IMR-90 (cell line): ENCODE measurements around the gene UNC79. TPM values are rescaled to one million over a fixed set of nuclear protein-coding genes. Genes with fewer than 3 reads are reported as not detected.

ENCODE experiments used
- ATAC-seq: fragments of 200-7000 bp; cut with Tn5 transposase; 2 replicates; pipeline ENCODE4 v1.9.1; 2020; ENCODE audit warnings: low read depth, mild to moderate bottlenecking, moderate library complexity
- BruUV-seq: library from RNA; stranded (reverse); fragments of 400-500 nt; replicated peaks from 2 replicates; lab custom pipeline; 2021; lab: Mats Ljungman, UMichigan
- CTCF ChIA-PET: fragments of 300-600 bp; formaldehyde crosslinking; extraction: SDS; loops from one replicate; lab custom pipeline; 2021; ENCODE audit warnings: antibody characterized with exemption; lab: Yijun Ruan, JAX
- POLR2A ChIA-PET: fragments of 300-600 bp; sonication (Branson Sonifier 250); formaldehyde crosslinking; loops from one replicate; lab custom pipeline; 2022; ENCODE audit warnings: antibody characterized with exemption; ENCODE audit not compliant: unreplicated experiment; lab: Charles Lee
- DNase-seq: peaks from one replicate; pipeline ENCODE4 v3.0.0; 2013
- H2AFZ ChIP-seq: replicated peaks from 2 replicates; pipeline ENCODE3; 2013; ENCODE audit warnings: low read length, mild to moderate bottlenecking; ENCODE audit not compliant: poor library complexity
- H2AK5ac ChIP-seq: 2 replicates; pipeline ENCODE4 v1.6.1; 2013; ENCODE audit warnings: low read depth, low read length, inconsistent platforms
- H2AK9ac ChIP-seq: replicated peaks from 2 replicates; pipeline ENCODE3; 2013; ENCODE audit warnings: mild to moderate bottlenecking, low read depth, low read length, moderate library complexity; ENCODE audit not compliant: poor library complexity
- H2BK120ac ChIP-seq: 2 replicates; pipeline ENCODE4 v1.6.1; 2013; ENCODE audit warnings: low read depth, low read length, inconsistent platforms
- H2BK15ac ChIP-seq: 3 replicates; pipeline ENCODE4 v1.6.1; 2013; ENCODE audit warnings: low read depth, low read length, inconsistent platforms
- H2BK20ac ChIP-seq: 2 replicates; pipeline ENCODE4 v1.6.1; 2013; ENCODE audit warnings: low read depth, mild to moderate bottlenecking, inconsistent platforms, low read length, moderate library complexity
- H2BK5ac ChIP-seq: 2 replicates; pipeline ENCODE4 v1.6.1; 2013; ENCODE audit warnings: mild to moderate bottlenecking, low read depth, low read length, inconsistent platforms; ENCODE audit not compliant: poor library complexity, severe bottlenecking
- H3K14ac ChIP-seq: replicated peaks from 2 replicates; pipeline ENCODE4 v1.6.1; 2013; ENCODE audit warnings: low read depth, low read length, inconsistent platforms
- H3K18ac ChIP-seq: 2 replicates; pipeline ENCODE4 v1.6.1; 2013; ENCODE audit warnings: low read depth, low read length, control low read depth
- H3K23ac ChIP-seq: 2 replicates; pipeline ENCODE4 v1.6.1; 2013; ENCODE audit warnings: low read depth, low read length, inconsistent platforms
- H3K27ac ChIP-seq: 2 replicates; pipeline ENCODE4 v1.5.1; 2013; ENCODE audit warnings: mild to moderate bottlenecking, control low read depth, low read length; ENCODE audit not compliant: insufficient read depth
- H3K27me3 ChIP-seq: 2 replicates; pipeline ENCODE4 v1.6.1; 2013; ENCODE audit warnings: low read length; ENCODE audit not compliant: control insufficient read depth, insufficient read depth
- H3K36me3 ChIP-seq: 2 replicates; pipeline ENCODE4 v1.6.1; 2013; ENCODE audit warnings: low read length, mixed read lengths; ENCODE audit not compliant: control insufficient read depth, insufficient read depth
- H3K4ac ChIP-seq: 2 replicates; pipeline ENCODE4 v1.6.1; 2013; ENCODE audit warnings: low read depth, low read length, inconsistent platforms
- H3K4me1 ChIP-seq: 2 replicates; pipeline ENCODE4 v1.6.1; 2013; ENCODE audit warnings: low read length, mixed read lengths; ENCODE audit not compliant: control insufficient read depth, insufficient read depth
- H3K4me2 ChIP-seq: 2 replicates; pipeline ENCODE4 v1.6.1; 2013; ENCODE audit warnings: low read depth, mild to moderate bottlenecking, control low read depth, low read length, moderate library complexity
- H3K4me3 ChIP-seq: 2 replicates; pipeline ENCODE4 v1.5.1; 2013; ENCODE audit warnings: low read depth, mild to moderate bottlenecking, control low read depth, low read length, moderate library complexity; ENCODE audit not compliant: insufficient read depth
- H3K56ac ChIP-seq: 2 replicates; pipeline ENCODE4 v1.6.1; 2013; ENCODE audit warnings: low read length, inconsistent platforms; ENCODE audit not compliant: insufficient read depth; ENCODE audit errors: extremely low read depth
- H3K79me1 ChIP-seq, 2 experiments: 2 replicates each; pipeline ENCODE4 v1.6.1; 2013; ENCODE audit warnings: low read length in 2 of 2, inconsistent platforms in 1 of 2, low read depth in 1 of 2
- H3K9ac ChIP-seq: 2 replicates; pipeline ENCODE4 v1.6.1; 2013; ENCODE audit warnings: low read depth, low read length, control low read depth
- H3K9me1 ChIP-seq: 2 replicates; pipeline ENCODE4 v1.6.1; 2013; ENCODE audit warnings: low read length, inconsistent platforms; ENCODE audit not compliant: insufficient read depth
- H3K9me3 ChIP-seq: 2 replicates; pipeline ENCODE4 v1.6.1; 2013; ENCODE audit warnings: low read length; ENCODE audit not compliant: control insufficient read depth, insufficient read depth
- H4K20me1 ChIP-seq: 2 replicates; pipeline ENCODE4 v1.6.1; 2013; ENCODE audit warnings: low read length, inconsistent platforms; ENCODE audit not compliant: insufficient read depth
- H4K5ac ChIP-seq: 2 replicates; pipeline ENCODE4 v1.6.1; 2013; ENCODE audit warnings: mild to moderate bottlenecking, low read depth, low read length, control low read depth
- H4K8ac ChIP-seq, 2 experiments: 2 replicates each; pipeline ENCODE4 v1.6.1; 2013; ENCODE audit warnings: low read depth in 2 of 2, low read length in 2 of 2, control low read depth in 1 of 2, inconsistent platforms in 1 of 2
- H4K91ac ChIP-seq: 2 replicates; pipeline ENCODE4 v1.6.1; 2013; ENCODE audit warnings: low read depth, low read length, inconsistent platforms; ENCODE audit not compliant: insufficient read depth
- BHLHE40 ChIP-seq: fragments of 150-350 bp; IDR thresholded peaks from 2 replicates; pipeline ENCODE4 v1.6.1; 2016; ENCODE audit warnings: mild to moderate bottlenecking, low read depth, low read length
- CEBPB ChIP-seq: IDR thresholded peaks from 2 replicates; pipeline ENCODE4 v1.6.1; 2012; ENCODE audit warnings: low read depth, low read length, improper control_type of control experiment
- CHD1 ChIP-seq: IDR thresholded peaks from 2 replicates; pipeline ENCODE4 v1.6.1; 2012; ENCODE audit warnings: low read depth, low read length, improper control_type of control experiment
- CTCF ChIP-seq: conservative IDR thresholded peaks from 2 replicates; pipeline ENCODE4 v1.5.1; 2012; ENCODE audit warnings: mild to moderate bottlenecking, low read depth, low read length, improper control_type of control experiment
- ELK1 ChIP-seq: fragments of 150-350 bp; IDR thresholded peaks from 2 replicates; pipeline ENCODE4 v1.6.1; 2016; ENCODE audit warnings: low read depth, mild to moderate bottlenecking, low read length, moderate library complexity, borderline replicate concordance
- FOS ChIP-seq: fragments of 150-350 bp; IDR thresholded peaks from 2 replicates; pipeline ENCODE4 v1.6.1; 2016; ENCODE audit warnings: low read depth, low read length
- MXI1 ChIP-seq: IDR thresholded peaks from 2 replicates; pipeline ENCODE4 v1.6.1; 2012; ENCODE audit warnings: low read depth, mild to moderate bottlenecking, low read length, moderate library complexity, borderline replicate concordance
- POLR2A ChIP-seq: IDR thresholded peaks from 2 replicates; pipeline ENCODE4 v1.6.1; 2012; ENCODE audit warnings: mild to moderate bottlenecking, low read depth, low read length
- RAD21 ChIP-seq: IDR thresholded peaks from 2 replicates; pipeline ENCODE4 v1.6.1; 2012; ENCODE audit warnings: low read length, improper control_type of control experiment
- RCOR1 ChIP-seq: IDR thresholded peaks from 2 replicates; pipeline ENCODE4 v1.6.1; 2012; ENCODE audit warnings: mild to moderate bottlenecking, low read length, improper control_type of control experiment; ENCODE audit not compliant: insufficient replicate concordance
- RFX5 ChIP-seq: IDR thresholded peaks from 2 replicates; pipeline ENCODE4 v1.8.0; 2012; ENCODE audit warnings: low read depth, mild to moderate bottlenecking, low read length, moderate library complexity
- USF2 ChIP-seq: fragments of 150-350 bp; IDR thresholded peaks from 2 replicates; pipeline ENCODE4 v1.6.1; 2017; ENCODE audit warnings: mild to moderate bottlenecking, antibody characterized with exemption, low read length, low read depth
- WGBS, 2 experiments: methylation state at CpG; one replicate each; pipeline versions ENCODE4 v1.1.5 to v1.1.7; 2013; ENCODE audit warnings: missing lambda C conversion rate in 2 of 2; ENCODE audit not compliant: insufficient read length in 1 of 2; ENCODE audit errors: extremely low coverage in 2 of 2; 5-methylcytosine and 5-hydroxymethylcytosine counted together
- dilution Hi-C: fragments of 300-500 bp; cut with HindIII; formaldehyde crosslinking; loops from one replicate; pipeline ENCODE4 v1.14.3; 2018; ENCODE audit warnings: low sequenced_read_pairs; ENCODE audit not compliant: unreplicated experiment
- in situ Hi-C: fragments of 300-500 bp; cut with MboI; formaldehyde crosslinking; loops from 3 replicates; pipeline ENCODE4 v1.14.3; 2019; ENCODE audit warnings: low sequenced_read_pairs, inconsistent platforms, mixed read lengths
- intact Hi-C: fragments of 100-400 bp; cut with micrococcal nuclease; formaldehyde crosslinking; loops from 2 replicates; pipeline ENCODE4 v1.10.0; 2022
- polyA plus RNA-seq, 3 experiments: library from polyadenylated mRNA; depleted of rRNA; stranded (reverse); fragments of >200 nt; gene quantifications; 2 replicates each; pipeline ENCODE4 v1.2.3, GENCODE V29; 2012; ENCODE audit warnings: low replicate concordance in 1 of 3
- total RNA-seq: library from RNA; depleted of rRNA; stranded (reverse); fragments of >200 nt; gene quantifications from 2 replicates; pipeline ENCODE4 v1.2.3, GENCODE V29; 2012

The UNC79 gene
- total and polyA plus RNA-seq, 2 of the 4 experiments (the other 2 are of a cell fraction) = under 0.01 TPM

GRCh38 chr14:93701562-93701961 lies 270.8 kb downstream of the UNC79 start:
- H4K5ac ChIP-seq = no peak overlapping the region
- H3K56ac ChIP-seq = no peak overlapping the region
- no peak overlapping the region for H4K91ac ChIP-seq
- H3K27me3 ChIP-seq = no peaks in the 10 kb centered on the region
- WGBS, 2 experiments = no CpG with 5 or more reads among the region's 2 CpGs
- no peak overlapping the region for H2BK5ac ChIP-seq
- no peak overlapping the region for H2AK5ac ChIP-seq
- CTCF ChIA-PET = no interaction called here
- no peak overlapping the region for H2AFZ ChIP-seq
- H4K20me1 ChIP-seq = no peaks in the 10 kb centered on the region
- H3K9ac ChIP-seq = no peak overlapping the region
- in situ Hi-C loops = no loop called here
- DNase-seq = no peak
- peaks cover 10% of the 10 kb centered on the region; the same call in 1 of the 2 replicates for H3K9me3 ChIP-seq
- dilution Hi-C loops = no loop called here
- H3K4ac ChIP-seq = no peak overlapping the region
- H2BK20ac ChIP-seq = no peak overlapping the region
- no peak overlapping the region for H3K27ac ChIP-seq
- no peak overlapping the region for H3K23ac ChIP-seq
- no peak overlapping the region for H3K18ac ChIP-seq
- no peak for ATAC-seq
- no peaks in the 10 kb centered on the region for H3K4me1 ChIP-seq
- no peaks in the 10 kb centered on the region for H3K36me3 ChIP-seq
- BruUV-seq = no TSS peak
- no peaks in the 10 kb centered on the region for H3K79me1 ChIP-seq
- no peak overlapping the region for H2AK9ac ChIP-seq
- intact Hi-C loops = no loop called here
- H3K4me2 ChIP-seq = no peak overlapping the region
- no peak overlapping the region for H3K4me3 ChIP-seq
- H4K8ac ChIP-seq = no peak overlapping the region
- no peak for TF ChIP-seq MXI1
- TF ChIP-seq CTCF = no peak
- TF ChIP-seq BHLHE40 = no peak
- TF ChIP-seq CEBPB = no peak
- TF ChIP-seq CHD1 = no peak
- TF ChIP-seq USF2 = no peak; the same call in 1 of the 2 replicates
- no peak for TF ChIP-seq RCOR1
- no peak for TF ChIP-seq POLR2A
- TF ChIP-seq FOS = no peak
- no peak for TF ChIP-seq ELK1
- TF ChIP-seq RFX5 = no peak
- no peak for TF ChIP-seq RAD21
- POLR2A ChIA-PET = no interaction called here
- no peaks in the 10 kb centered on the region for H3K9me1 ChIP-seq
- H3K14ac ChIP-seq = no peak overlapping the region
- H2BK15ac ChIP-seq = no peak overlapping the region
- H2BK120ac ChIP-seq = no peak overlapping the region
